ENCODE measurements around the gene VPS8. TPM values are rescaled to one million over a fixed set of nuclear protein-coding genes. Genes with fewer than 3 reads are reported as not detected.

Gene VPS8, protein sequence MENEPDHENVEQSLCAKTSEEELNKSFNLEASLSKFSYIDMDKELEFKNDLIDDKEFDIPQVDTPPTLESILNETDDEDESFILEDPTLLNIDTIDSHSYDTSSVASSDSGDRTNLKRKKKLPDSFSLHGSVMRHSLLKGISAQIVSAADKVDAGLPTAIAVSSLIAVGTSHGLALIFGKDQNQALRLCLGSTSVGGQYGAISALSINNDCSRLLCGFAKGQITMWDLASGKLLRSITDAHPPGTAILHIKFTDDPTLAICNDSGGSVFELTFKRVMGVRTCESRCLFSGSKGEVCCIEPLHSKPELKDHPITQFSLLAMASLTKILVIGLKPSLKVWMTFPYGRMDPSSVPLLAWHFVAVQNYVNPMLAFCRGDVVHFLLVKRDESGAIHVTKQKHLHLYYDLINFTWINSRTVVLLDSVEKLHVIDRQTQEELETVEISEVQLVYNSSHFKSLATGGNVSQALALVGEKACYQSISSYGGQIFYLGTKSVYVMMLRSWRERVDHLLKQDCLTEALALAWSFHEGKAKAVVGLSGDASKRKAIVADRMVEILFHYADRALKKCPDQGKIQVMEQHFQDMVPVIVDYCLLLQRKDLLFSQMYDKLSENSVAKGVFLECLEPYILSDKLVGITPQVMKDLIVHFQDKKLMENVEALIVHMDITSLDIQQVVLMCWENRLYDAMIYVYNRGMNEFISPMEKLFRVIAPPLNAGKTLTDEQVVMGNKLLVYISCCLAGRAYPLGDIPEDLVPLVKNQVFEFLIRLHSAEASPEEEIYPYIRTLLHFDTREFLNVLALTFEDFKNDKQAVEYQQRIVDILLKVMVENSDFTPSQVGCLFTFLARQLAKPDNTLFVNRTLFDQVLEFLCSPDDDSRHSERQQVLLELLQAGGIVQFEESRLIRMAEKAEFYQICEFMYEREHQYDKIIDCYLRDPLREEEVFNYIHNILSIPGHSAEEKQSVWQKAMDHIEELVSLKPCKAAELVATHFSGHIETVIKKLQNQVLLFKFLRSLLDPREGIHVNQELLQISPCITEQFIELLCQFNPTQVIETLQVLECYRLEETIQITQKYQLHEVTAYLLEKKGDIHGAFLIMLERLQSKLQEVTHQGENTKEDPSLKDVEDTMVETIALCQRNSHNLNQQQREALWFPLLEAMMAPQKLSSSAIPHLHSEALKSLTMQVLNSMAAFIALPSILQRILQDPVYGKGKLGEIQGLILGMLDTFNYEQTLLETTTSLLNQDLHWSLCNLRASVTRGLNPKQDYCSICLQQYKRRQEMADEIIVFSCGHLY (N-terminal part only)
- total RNA-seq, result 56.9 and 64.9 TPM in 2 replicates

DNA sequence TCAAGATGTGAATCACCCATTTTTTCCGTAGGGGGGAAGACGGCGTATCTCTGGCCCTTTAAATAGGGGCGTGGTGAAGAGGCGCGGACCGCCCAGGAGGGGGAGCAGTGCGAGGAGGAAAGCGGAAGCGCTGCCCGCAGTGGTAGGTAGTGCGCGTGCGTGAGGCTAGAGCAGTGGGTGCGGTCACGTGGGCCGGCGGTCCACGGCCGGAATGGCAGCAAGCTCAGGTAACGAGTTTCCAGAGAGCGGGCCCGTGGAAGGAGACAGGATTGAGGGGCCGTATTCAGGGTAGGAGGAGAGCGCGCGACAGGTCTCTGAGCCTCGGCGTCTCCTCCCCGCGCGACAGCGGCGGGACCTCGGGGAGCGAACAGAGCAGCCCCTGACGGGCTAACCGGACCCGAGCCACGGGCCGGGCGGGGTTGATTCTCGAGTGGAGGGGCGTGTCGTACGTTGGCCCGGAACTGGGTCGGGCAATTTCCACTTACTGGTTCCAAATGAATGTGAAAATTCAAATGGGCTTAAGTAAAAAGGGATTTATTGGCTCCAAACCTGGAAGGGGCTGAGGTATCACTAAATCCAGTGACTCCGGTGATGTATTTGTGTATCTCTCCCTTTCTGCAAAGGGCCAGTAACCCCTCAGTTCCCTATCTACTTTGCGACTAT, at the start of gene VPS8:
Gene VPS8 (plus strand): TSS at position 168 of the 663 bp plus-strand sequence. CDS start 12,467 bp downstream, outside the sequence.
- Histone ChIP-seq H3K4me3 (ENCODE audit: low read depth, low read length) (peak within 1 kb of the TSS; percentile 87), H3K27me3 (ENCODE audit: control insufficient read depth, insufficient read depth, low read length) (no peaks in the 10 kb centered on the region), H3K36me3 (ENCODE audit: control insufficient read depth, insufficient read depth, low read length) (peaks cover 2% of the 10 kb centered on the region)
- TF ChIP-seq, protein P1, sequence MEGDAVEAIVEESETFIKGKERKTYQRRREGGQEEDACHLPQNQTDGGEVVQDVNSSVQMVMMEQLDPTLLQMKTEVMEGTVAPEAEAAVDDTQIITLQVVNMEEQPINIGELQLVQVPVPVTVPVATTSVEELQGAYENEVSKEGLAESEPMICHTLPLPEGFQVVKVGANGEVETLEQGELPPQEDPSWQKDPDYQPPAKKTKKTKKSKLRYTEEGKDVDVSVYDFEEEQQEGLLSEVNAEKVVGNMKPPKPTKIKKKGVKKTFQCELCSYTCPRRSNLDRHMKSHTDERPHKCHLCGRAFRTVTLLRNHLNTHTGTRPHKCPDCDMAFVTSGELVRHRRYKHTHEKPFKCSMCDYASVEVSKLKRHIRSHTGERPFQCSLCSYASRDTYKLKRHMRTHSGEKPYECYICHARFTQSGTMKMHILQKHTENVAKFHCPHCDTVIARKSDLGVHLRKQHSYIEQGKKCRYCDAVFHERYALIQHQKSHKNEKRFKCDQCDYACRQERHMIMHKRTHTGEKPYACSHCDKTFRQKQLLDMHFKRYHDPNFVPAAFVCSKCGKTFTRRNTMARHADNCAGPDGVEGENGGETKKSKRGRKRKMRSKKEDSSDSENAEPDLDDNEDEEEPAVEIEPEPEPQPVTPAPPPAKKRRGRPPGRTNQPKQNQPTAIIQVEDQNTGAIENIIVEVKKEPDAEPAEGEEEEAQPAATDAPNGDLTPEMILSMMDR (IDR thresholded peaks at IDR 0.05; ENCODE audit: insufficient read depth, low read length, severe bottlenecking), result peak; percentile 64
- DNase-seq (ENCODE audit: low read depth) (peak; percentile 93), FAIRE-seq (no peak)

DNA sequence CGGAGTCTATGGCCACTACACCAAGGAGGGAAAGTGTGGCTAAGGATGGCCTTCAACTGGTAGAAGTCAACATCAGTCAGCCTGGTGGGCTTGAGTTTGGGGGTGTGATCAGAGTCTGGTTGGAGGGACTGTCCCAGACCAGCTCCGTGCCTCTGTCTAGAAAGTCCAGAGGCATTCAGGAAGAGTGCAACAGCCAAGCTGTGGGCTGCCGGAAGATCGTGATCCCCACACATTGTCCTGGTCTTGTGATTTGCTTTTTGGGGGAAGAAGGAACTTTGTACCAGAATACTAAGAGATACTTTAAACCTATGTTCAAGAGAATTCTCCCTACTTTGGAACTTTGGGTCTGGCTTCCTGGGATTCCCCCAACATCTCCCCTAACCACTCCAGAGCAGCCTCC, 47.8 kb upstream of the VPS8 start:
- DNase-seq (ENCODE audit: low read depth) (no peak), FAIRE-seq (no peak)
- no peaks in the 10 kb centered on the region for H3K36me3 ChIP-seq (ENCODE audit: control insufficient read depth, insufficient read depth, low read length)
- no peaks in the 10 kb centered on the region for H3K27me3 ChIP-seq (ENCODE audit: control insufficient read depth, insufficient read depth, low read length)
- TF ChIP-seq, protein P1 (IDR thresholded peaks at IDR 0.05; ENCODE audit: insufficient read depth, low read length, severe bottlenecking), result no peak
- no peak overlapping the region for H3K4me3 ChIP-seq (ENCODE audit: low read depth, low read length)

DNA sequence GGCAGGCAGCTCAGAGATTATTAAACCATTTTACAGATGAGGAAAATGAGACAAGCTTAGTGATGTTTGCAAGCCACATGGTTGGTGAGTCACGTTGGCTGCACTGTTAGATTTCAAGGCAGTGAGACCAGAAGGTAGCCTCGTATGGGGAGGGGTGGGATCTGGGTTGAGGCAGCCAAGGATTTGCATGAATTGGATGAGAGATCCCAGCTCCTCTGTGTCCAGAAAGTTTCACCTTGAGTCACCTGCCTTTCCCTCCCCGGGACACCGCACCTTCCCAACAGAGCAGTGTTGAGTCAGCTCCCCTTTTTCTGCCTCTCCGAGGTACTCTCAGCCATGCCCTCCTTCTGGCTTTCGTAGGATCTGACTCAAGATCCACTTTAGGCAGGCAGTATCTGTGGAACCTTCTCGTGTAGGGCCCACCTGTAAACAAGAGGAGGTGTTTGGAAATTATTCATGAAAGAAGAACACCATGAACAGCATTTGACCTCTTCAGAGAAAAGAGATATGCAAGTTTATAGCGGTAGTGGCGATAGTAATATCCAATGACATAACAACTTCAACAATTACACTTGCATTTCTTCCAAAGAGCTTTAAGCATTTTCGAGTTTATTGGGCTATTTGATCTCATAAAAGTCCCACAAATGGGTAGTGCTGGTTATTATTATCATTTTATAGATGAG, 46.8 kb upstream of the VPS8 start:
- Histone ChIP-seq H3K4me3 (ENCODE audit: low read depth, low read length) (no peak overlapping the region), H3K36me3 (ENCODE audit: control insufficient read depth, insufficient read depth, low read length) (no peaks in the 10 kb centered on the region), H3K27me3 (ENCODE audit: control insufficient read depth, insufficient read depth, low read length) (no peaks in the 10 kb centered on the region)
- peak; percentile 99 for DNase-seq (ENCODE audit: low read depth)
- TF ChIP-seq, protein P1 (IDR thresholded peaks at IDR 0.05; ENCODE audit: insufficient read depth, low read length, severe bottlenecking), result no peak
- peak; percentile 99 for FAIRE-seq

DNA sequence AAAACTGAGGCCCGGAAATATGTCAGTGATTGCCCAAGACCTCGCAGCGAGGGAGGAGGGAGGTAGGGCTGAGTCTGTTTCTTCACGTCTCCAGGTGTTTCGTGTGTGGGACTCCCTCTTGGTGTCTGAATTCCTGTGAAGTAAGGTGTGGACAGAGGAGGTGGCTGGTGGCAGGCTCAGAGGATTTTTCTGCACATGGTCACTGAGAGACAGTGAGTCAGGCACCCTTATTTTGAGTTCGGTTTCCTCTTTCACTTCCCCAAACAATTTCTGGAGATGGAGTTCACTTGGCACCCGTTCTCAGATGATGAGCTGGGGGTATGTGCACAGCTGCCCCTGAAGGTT, 46.3 kb upstream of the VPS8 start:
- H3K36me3 ChIP-seq (ENCODE audit: control insufficient read depth, insufficient read depth, low read length), result no peaks in the 10 kb centered on the region
- H3K4me3 ChIP-seq (ENCODE audit: low read depth, low read length), result no peak overlapping the region
- H3K27me3 ChIP-seq (ENCODE audit: control insufficient read depth, insufficient read depth, low read length), result no peaks in the 10 kb centered on the region
- DNase-seq (ENCODE audit: low read depth), result peak; percentile 97
- TF ChIP-seq, protein P1 (IDR thresholded peaks at IDR 0.05; ENCODE audit: insufficient read depth, low read length, severe bottlenecking), result no peak
- peak; percentile 90 for FAIRE-seq
